ENCODE data around the gene PLEKHG3.

PLEKHG3 gene

GRCh38 chr14:64790478-64790877 is 86.3 kb downstream of the PLEKHG3 start:
- no peak for DNase-seq

- DNase-seq, result no peak
Observed at GRCh38 chr14:64792231-64792630, 88.0 kb downstream of the PLEKHG3 start.

- no peak for DNase-seq
Observed at GRCh38 chr14:64792871-64793560, 88.8 kb downstream of the PLEKHG3 start.

- no peak for DNase-seq
Observed at GRCh38 chr14:64795211-64795610, 91.0 kb downstream of the PLEKHG3 start.

- DNase-seq, result no peak
Observed at GRCh38 chr14:64795921-64796320, 91.7 kb downstream of the PLEKHG3 start.

GRCh38 chr14:64796369-64796768 is 92.1 kb downstream of the PLEKHG3 start:
- DNase-seq, result no peak

GRCh38 chr14:64799555-64799954 is 95.3 kb downstream of the PLEKHG3 start:
- DNase-seq, result no peak

All from EL (cell line).